ENCODE measurements around the gene DRAM1.

The DRAM1 gene

DNA sequence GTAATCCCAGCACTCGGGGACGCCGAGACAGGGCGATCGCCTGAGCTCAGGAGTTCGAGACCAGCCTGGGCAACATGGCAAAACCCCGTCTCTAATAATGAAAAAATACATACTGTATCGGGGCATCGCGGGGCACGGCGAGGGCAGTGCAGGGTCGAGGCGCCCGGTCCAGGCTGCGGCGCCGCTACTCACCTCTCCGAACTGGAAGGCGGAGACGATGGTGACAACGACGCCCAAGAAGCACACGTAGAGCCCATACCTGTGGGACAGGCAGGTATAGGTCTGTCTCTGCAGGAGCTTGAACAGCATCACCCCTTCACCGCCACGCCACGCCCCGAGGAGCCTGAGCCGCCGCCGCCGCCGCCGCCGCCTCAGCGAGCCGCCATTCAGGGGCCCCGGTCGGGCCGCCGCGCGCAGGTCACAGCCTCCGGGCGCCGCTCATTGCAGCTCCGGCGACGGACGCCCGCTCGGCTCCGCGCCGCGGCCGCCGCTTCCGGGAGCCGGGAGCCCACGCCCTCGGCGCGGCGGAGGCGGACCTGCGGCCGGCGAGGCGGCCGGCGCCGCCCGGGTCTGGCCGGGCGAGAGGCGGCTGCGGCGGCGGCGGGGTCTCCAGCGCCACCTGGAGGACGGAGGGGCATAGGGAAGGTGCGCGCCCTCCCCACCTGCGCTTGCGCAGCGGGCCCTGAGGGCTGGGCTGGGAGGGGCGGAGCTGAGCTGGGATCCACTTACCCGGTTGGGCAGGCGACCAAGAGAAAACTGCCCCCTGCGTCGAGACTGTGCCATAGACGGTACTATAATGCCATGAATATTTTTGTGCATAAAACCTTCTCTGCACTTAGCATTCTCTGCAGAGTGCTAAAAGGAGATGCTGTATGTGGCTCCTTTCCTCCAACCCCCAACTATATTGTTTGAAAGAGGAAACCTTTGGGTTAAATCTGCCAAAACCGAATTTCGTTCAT lies 46.7 kb upstream of the DRAM1 start, which contains the start of gene GNPTAB:
Gene GNPTAB (minus strand): TSS at position 593 of the 959 bp plus-strand sequence. CDS start 284 bp downstream, at position 309.
- H3K4me1 ChIP-seq (ENCODE audit: low read length), result peaks cover 30% of the 10 kb centered on the region
- H4K20me1 ChIP-seq (ENCODE audit: insufficient read depth, low read length), result no peaks in the 10 kb centered on the region
- H3K27me3 ChIP-seq (ENCODE audit: low read depth, low read length), result no peaks in the 10 kb centered on the region
- no peak within 1 kb of the TSS for H3K27ac ChIP-seq (ENCODE audit: low read length)
- H3K4me3 ChIP-seq (ENCODE audit: low read length), result peak within 1 kb of the TSS; percentile 95
- TF ChIP-seq, protein P1, sequence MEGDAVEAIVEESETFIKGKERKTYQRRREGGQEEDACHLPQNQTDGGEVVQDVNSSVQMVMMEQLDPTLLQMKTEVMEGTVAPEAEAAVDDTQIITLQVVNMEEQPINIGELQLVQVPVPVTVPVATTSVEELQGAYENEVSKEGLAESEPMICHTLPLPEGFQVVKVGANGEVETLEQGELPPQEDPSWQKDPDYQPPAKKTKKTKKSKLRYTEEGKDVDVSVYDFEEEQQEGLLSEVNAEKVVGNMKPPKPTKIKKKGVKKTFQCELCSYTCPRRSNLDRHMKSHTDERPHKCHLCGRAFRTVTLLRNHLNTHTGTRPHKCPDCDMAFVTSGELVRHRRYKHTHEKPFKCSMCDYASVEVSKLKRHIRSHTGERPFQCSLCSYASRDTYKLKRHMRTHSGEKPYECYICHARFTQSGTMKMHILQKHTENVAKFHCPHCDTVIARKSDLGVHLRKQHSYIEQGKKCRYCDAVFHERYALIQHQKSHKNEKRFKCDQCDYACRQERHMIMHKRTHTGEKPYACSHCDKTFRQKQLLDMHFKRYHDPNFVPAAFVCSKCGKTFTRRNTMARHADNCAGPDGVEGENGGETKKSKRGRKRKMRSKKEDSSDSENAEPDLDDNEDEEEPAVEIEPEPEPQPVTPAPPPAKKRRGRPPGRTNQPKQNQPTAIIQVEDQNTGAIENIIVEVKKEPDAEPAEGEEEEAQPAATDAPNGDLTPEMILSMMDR (IDR thresholded peaks at IDR 0.05; ENCODE audit: low read depth, low read length), result peak; percentile 52
- TF ChIP-seq EZH2phosphoT487 (IDR thresholded peaks at IDR 0.05; ENCODE audit: low read depth), result no peak
- no peaks in the 10 kb centered on the region for H3K9me3 ChIP-seq (ENCODE audit: insufficient read depth, low read length)
- H2AFZ ChIP-seq (ENCODE audit: low read depth, low read length), result peak within 1 kb of the TSS; percentile 91
- H3K36me3 ChIP-seq (replicated peaks; ENCODE audit: low read depth, low read length), result peaks cover 6% of the 10 kb centered on the region
- H3K79me2 ChIP-seq (ENCODE audit: low read length), result peaks cover 29% of the 10 kb centered on the region
- peak within 1 kb of the TSS; percentile 83 for H3K9ac ChIP-seq (ENCODE audit: low read length)
- H3K4me2 ChIP-seq (ENCODE audit: low read length), result peak within 1 kb of the TSS; percentile 92

DNA sequence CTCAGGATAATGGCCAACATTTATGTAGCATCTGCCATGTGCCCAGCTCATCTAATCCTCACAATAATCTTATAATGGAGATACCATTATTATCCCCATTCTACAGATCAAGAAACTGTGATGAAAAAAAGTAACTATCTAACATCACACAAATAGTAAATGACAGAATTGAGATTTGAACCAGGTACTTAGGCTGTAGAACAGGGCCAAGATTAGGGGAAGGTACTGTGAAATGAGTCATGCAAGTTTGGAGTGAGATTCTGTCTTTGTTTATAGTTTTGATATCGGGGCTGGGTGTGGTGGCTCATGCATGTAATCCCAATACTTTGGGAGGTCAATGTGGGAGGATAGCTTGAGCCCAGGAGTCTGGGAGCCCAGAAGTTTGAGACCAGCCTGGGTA lies 45.4 kb upstream of the DRAM1 start:
- TF ChIP-seq, protein P1 (IDR thresholded peaks at IDR 0.05; ENCODE audit: low read depth, low read length), result no peak
- TF ChIP-seq EZH2phosphoT487 (IDR thresholded peaks at IDR 0.05; ENCODE audit: low read depth), result no peak
- H3K9me3 ChIP-seq (ENCODE audit: insufficient read depth, low read length), result no peaks in the 10 kb centered on the region
- no peak overlapping the region for H3K4me3 ChIP-seq (ENCODE audit: low read length)
- peak overlapping the region; percentile 91; the same call in 1 of the 2 replicates for H2AFZ ChIP-seq (ENCODE audit: low read depth, low read length)
- H3K27me3 ChIP-seq (ENCODE audit: low read depth, low read length), result no peaks in the 10 kb centered on the region
- no peak overlapping the region for H3K27ac ChIP-seq (ENCODE audit: low read length)
- no peaks in the 10 kb centered on the region for H4K20me1 ChIP-seq (ENCODE audit: insufficient read depth, low read length)
- H3K36me3 ChIP-seq (replicated peaks; ENCODE audit: low read depth, low read length), result peaks cover 6% of the 10 kb centered on the region
- H3K4me1 ChIP-seq (ENCODE audit: low read length), result peaks cover 19% of the 10 kb centered on the region
- H3K9ac ChIP-seq (ENCODE audit: low read length), result no peak overlapping the region
- H3K4me2 ChIP-seq (ENCODE audit: low read length), result peak overlapping the region; percentile 92; the same call in 1 of the 2 replicates
- peaks cover 19% of the 10 kb centered on the region for H3K79me2 ChIP-seq (ENCODE audit: low read length)

DNA sequence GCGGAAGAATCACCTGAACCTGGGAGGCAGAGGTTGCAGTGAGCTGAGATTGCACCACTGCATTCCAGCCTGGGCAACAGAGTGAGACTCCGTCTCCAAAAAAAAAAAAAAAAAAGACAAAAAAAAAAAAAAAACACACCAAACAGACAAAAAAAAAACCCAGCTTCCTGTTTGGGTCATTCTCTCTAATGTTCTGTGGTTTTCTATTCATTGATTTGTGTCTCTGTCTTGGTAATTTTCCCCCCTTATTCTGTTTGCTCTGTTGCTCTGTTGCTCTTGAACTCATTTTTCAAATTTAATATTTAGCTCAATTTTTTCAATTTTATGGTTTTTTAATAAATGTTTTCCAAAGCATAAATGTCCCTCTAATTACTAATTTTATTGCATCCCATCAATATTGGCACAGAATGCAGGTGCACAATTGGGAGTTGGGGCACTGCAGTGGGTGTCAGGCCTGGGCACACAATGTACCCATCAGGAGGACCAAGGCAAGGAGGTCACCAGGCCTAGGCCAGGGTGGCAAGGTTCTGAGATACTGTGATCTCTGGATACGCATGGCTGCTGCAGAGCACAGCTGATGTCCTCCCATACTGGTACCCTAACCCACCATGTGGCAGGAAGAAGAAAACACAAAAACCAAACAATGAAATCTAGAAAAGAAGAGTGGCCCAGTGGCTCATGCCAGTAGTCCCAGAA lies 38.6 kb upstream of the DRAM1 start:
- Histone ChIP-seq H3K36me3 (replicated peaks; ENCODE audit: low read depth, low read length) (no peaks in the 10 kb centered on the region), H3K4me1 (ENCODE audit: low read length) (peaks cover 14% of the 10 kb centered on the region), H3K4me2 (ENCODE audit: low read length) (no peak overlapping the region), H3K9me3 (ENCODE audit: insufficient read depth, low read length) (no peaks in the 10 kb centered on the region), H3K4me3 (ENCODE audit: low read length) (no peak overlapping the region), H3K79me2 (ENCODE audit: low read length) (no peaks in the 10 kb centered on the region), H4K20me1 (ENCODE audit: insufficient read depth, low read length) (no peaks in the 10 kb centered on the region), H3K9ac (ENCODE audit: low read length) (no peak overlapping the region), H2AFZ (ENCODE audit: low read depth, low read length) (0 out of 2 replicates have a peak overlapping the region, but pooled peaks have one; percentile 43), H3K27me3 (ENCODE audit: low read depth, low read length) (no peaks in the 10 kb centered on the region), H3K27ac (ENCODE audit: low read length) (no peak overlapping the region)
- TF ChIP-seq, protein P1 (IDR thresholded peaks at IDR 0.05; ENCODE audit: low read depth, low read length), result no peak
- no peak for TF ChIP-seq EZH2phosphoT487 (IDR thresholded peaks at IDR 0.05; ENCODE audit: low read depth)
